Nephron progenitor cell (in vitro differentiated cells): ENCODE measurements around the gene FSTL4.
"Not testable (repeated sequence)": the region's sequence is repeated elsewhere in the genome, so short reads cannot be mapped to it uniquely, and the experiment has no call there.

Experiments used
- DNase-seq: peaks from one replicate; pipeline ENCODE4 v3.0.0; 2021
- H3K27ac Mint-ChIP-seq: 2 replicates; pipeline ENCODE4 v1.8.0; 2021; ENCODE audit warnings: mild to moderate bottlenecking, moderate library complexity, mixed read lengths
- H3K27me3 Mint-ChIP-seq: 2 replicates; pipeline ENCODE4 v1.8.0; 2021; ENCODE audit warnings: mild to moderate bottlenecking, low read depth, mixed read lengths; ENCODE audit not compliant: poor library complexity
- H3K36me3 Mint-ChIP-seq: 2 replicates; pipeline ENCODE4 v1.8.0; 2021; ENCODE audit warnings: low read depth, mixed read lengths
- H3K4me1 Mint-ChIP-seq: 2 replicates; pipeline ENCODE4 v1.8.0; 2021; ENCODE audit warnings: mixed read lengths
- H3K4me3 Mint-ChIP-seq: 2 replicates; pipeline ENCODE4 v1.8.0; 2021; ENCODE audit warnings: mild to moderate bottlenecking, moderate library complexity, mixed read lengths
- H3K9me3 Mint-ChIP-seq: 2 replicates; pipeline ENCODE4 v1.8.0; 2021; ENCODE audit warnings: mild to moderate bottlenecking, moderate library complexity, mixed read lengths
- CTCF ChIP-seq: fragments of 200-600 bp; sonication (generic); IDR thresholded peaks from 2 replicates; pipeline ENCODE4 v1.5.0; 2021; ENCODE audit warnings: antibody characterized with exemption

FSTL4 gene

GRCh38 chr5:133222979-133223378 is 389.4 kb downstream of the FSTL4 start:
- Mint-ChIP-seq H3K9me3 (no peaks in the 10 kb centered on the region), H3K27ac (peak overlapping the region; percentile 96), H3K36me3 (no peaks in the 10 kb centered on the region), H3K27me3 (peaks cover 10% of the 10 kb centered on the region), H3K4me3 (peak overlapping the region; percentile 69), H3K4me1 (peaks cover 42% of the 10 kb centered on the region)
- no peak for TF ChIP-seq CTCF
- peak; percentile 31 for DNase-seq

GRCh38 chr5:133222521-133222920 is 389.8 kb downstream of the FSTL4 start:
- Mint-ChIP-seq H3K4me3 (peak overlapping the region; percentile 69), H3K36me3 (no peaks in the 10 kb centered on the region), H3K4me1 (peaks cover 46% of the 10 kb centered on the region), H3K27me3 (peaks cover 7% of the 10 kb centered on the region), H3K27ac (peak overlapping the region; percentile 96), H3K9me3 (no peaks in the 10 kb centered on the region)
- no peak for TF ChIP-seq CTCF
- no peak for DNase-seq

- no peak for TF ChIP-seq CTCF
- peaks cover 6% of the 10 kb centered on the region for H3K27me3 Mint-ChIP-seq
- no peak for DNase-seq
- H3K9me3 Mint-ChIP-seq = no peaks in the 10 kb centered on the region
- H3K4me3 Mint-ChIP-seq = no peak overlapping the region
- H3K4me1 Mint-ChIP-seq = peaks cover 50% of the 10 kb centered on the region
- peak overlapping the region; percentile 65 for H3K27ac Mint-ChIP-seq
- no peaks in the 10 kb centered on the region for H3K36me3 Mint-ChIP-seq
Measured at GRCh38 chr5:133222040-133222439, 390.3 kb downstream of the FSTL4 start.

- peaks cover 3% of the 10 kb centered on the region for H3K9me3 Mint-ChIP-seq
- H3K27ac Mint-ChIP-seq = no peak overlapping the region
- TF ChIP-seq CTCF = no peak
- H3K4me1 Mint-ChIP-seq = peaks cover 50% of the 10 kb centered on the region
- H3K36me3 Mint-ChIP-seq = peaks cover 4% of the 10 kb centered on the region
- H3K4me3 Mint-ChIP-seq = no peak overlapping the region
- no peak for DNase-seq
- peaks cover 6% of the 10 kb centered on the region for H3K27me3 Mint-ChIP-seq
Measured at GRCh38 chr5:133220851-133221674, 391.3 kb downstream of the FSTL4 start.

GRCh38 chr5:133219296-133219695 is 393.0 kb downstream of the FSTL4 start:
- no peak for TF ChIP-seq CTCF
- Mint-ChIP-seq H3K27ac (no peak overlapping the region), H3K4me1 (peaks cover 47% of the 10 kb centered on the region), H3K27me3 (peaks cover 6% of the 10 kb centered on the region), H3K9me3 (peaks cover 3% of the 10 kb centered on the region), H3K4me3 (no peak overlapping the region), H3K36me3 (peaks cover 4% of the 10 kb centered on the region)
- DNase-seq = no peak

- H3K36me3 Mint-ChIP-seq, H3K9me3 Mint-ChIP-seq, H3K27ac Mint-ChIP-seq, DNase-seq, H3K27me3 Mint-ChIP-seq, H3K4me3 Mint-ChIP-seq: not testable (repeated sequence)
- H3K4me1 Mint-ChIP-seq = peaks cover 16% of the 10 kb centered on the region
Measured at GRCh38 chr5:133216138-133216537, 396.2 kb downstream of the FSTL4 start.
